Measurements from ENCODE around the gene NAT14. TPM values are rescaled to one million over a fixed set of nuclear protein-coding genes. Genes with fewer than 3 reads are reported as not detected.
A peak's percentile ranks its signal among the peaks of the same experiment; 100 is the strongest.

Gene NAT14
- total and polyA plus RNA-seq, 7 experiments from 2014 or later, result 1.7 to 12.8 (median 3.5) TPM

GRCh38 chr19:55472463-55472862 lies 12.5 kb upstream of the NAT14 start:
- ChIA-PET POLR2A (interaction anchor here (1.4 kb wide), 1 partner anchor 159 kb away, joined by 3 read pairs; no protein-coding TSS in a partner anchor), CTCF (no interaction called here)
- Histone ChIP-seq H3K27ac (ENCODE audit: low read depth, low read length) (no peak overlapping the region), H3K36me3 (ENCODE audit: control insufficient read depth in 2 of 3, insufficient read depth in 3 of 3, low read length in 3 of 3) (no peaks in the 10 kb centered on the region), H3K4me3 (ENCODE audit: low read length) (no peak overlapping the region), H3K27me3 (ENCODE audit: control insufficient read depth in 2 of 2, insufficient read depth in 2 of 2, low read length in 2 of 2) (no peaks in the 10 kb centered on the region), H3K4me1 (ENCODE audit: control insufficient read depth in 2 of 2, insufficient read depth in 2 of 2, low read length in 2 of 2) (peaks cover 7 to 10% of the 10 kb centered on the region in 2 donors), H3K9me3 (ENCODE audit: control insufficient read depth in 2 of 3, low read length in 3 of 3) (no peaks in the 10 kb centered on the region)
- H3K4me3 Mint-ChIP-seq, result no peak overlapping the region
- no peak overlapping the region for H3K27ac Mint-ChIP-seq
- peaks cover 0 to 13% (median 6%) of the 10 kb centered on the region in 7 donors for H3K4me1 Mint-ChIP-seq
- DNase-seq, result no peak
- no peaks in the 10 kb centered on the region for H3K27me3 Mint-ChIP-seq
- ATAC-seq, result no peak
- intact Hi-C loops (cut with micrococcal nuclease), result no loop called here
- no peaks in the 10 kb centered on the region for H3K36me3 Mint-ChIP-seq
- no peaks in the 10 kb centered on the region for H3K9me3 Mint-ChIP-seq

- DNase-seq (no peak), ATAC-seq (no peak)
- peaks cover 6 to 21% (median 12%) of the 10 kb centered on the region in 7 donors for H3K4me1 Mint-ChIP-seq
- H3K9me3 ChIP-seq (ENCODE audit: control insufficient read depth in 2 of 3, low read length in 3 of 3), result no peaks in the 10 kb centered on the region
- H3K36me3 Mint-ChIP-seq, result no peaks in the 10 kb centered on the region
- H3K4me3 Mint-ChIP-seq, result no peak overlapping the region
- peaks cover 14 to 15% of the 10 kb centered on the region in 2 donors for H3K4me1 ChIP-seq (ENCODE audit: control insufficient read depth in 2 of 2, insufficient read depth in 2 of 2, low read length in 2 of 2)
- H3K27me3 Mint-ChIP-seq, result no peaks in the 10 kb centered on the region
- H3K27ac Mint-ChIP-seq, result peak overlapping the region in 1 of 9 donors; percentile 10
- ChIA-PET POLR2A (interaction anchor here (1.4 kb wide), 1 partner anchor 158 kb away, joined by 3 read pairs; no protein-coding TSS in a partner anchor), CTCF (interaction anchor here (0.5 to 1.5 kb wide), 3 partner anchors 30 to 331 kb away, joined by 3 to 5 read pairs (median 4); no protein-coding TSS in a partner anchor)
- no peak overlapping the region for H3K27ac ChIP-seq (ENCODE audit: low read depth, low read length)
- H3K9me3 Mint-ChIP-seq, result no peaks in the 10 kb centered on the region
- no peaks in the 10 kb centered on the region for H3K27me3 ChIP-seq (ENCODE audit: control insufficient read depth in 2 of 2, insufficient read depth in 2 of 2, low read length in 2 of 2)
- no peak overlapping the region for H3K4me3 ChIP-seq (ENCODE audit: low read length)
- no peaks in the 10 kb centered on the region for H3K36me3 ChIP-seq (ENCODE audit: control insufficient read depth in 2 of 3, insufficient read depth in 3 of 3, low read length in 3 of 3)
- intact Hi-C loops (cut with micrococcal nuclease), result no loop called here
These were observed 11.6 kb upstream of the NAT14 start for GRCh38 chr19:55473225-55474012.

GRCh38 chr19:55474269-55475265 lies 10.4 kb upstream of the NAT14 start:
- POLR2A ChIA-PET, result interaction anchor here (0.9 to 3.5 kb wide), 4 partner anchors 10 to 173 kb away, joined by 3 to 29 read pairs (median 4); partner anchors contain the start of genes CCDC106, ISOC2, NAT14 and ZNF784
- H3K27ac Mint-ChIP-seq, result no peak overlapping the region
- H3K4me3 Mint-ChIP-seq, result peak overlapping the region in 3 of 10 donors; percentile 47 to 83 (median 47)

GRCh38 chr19:55476100-55476775 lies 8.8 kb upstream of the NAT14 start, which contains the start of gene ZNF628:
ZNF628 (plus strand) TSS chr19:55476617; CDS start chr19:55479911, 3,294 bp downstream.
- no peaks in the 10 kb centered on the region for H3K27me3 Mint-ChIP-seq
- peaks cover 0 to 2% (median 0%) of the 10 kb centered on the region in 11 donors for H3K9me3 Mint-ChIP-seq
- POLR2A ChIA-PET, result interaction anchor here (0.5 to 3.5 kb wide), 33 partner anchors 9 to 1028 kb away, joined by 3 to 29 read pairs (median 5); partner anchors contain the start of genes FIZ1, ISOC2, KMT5C and LENG8
- Histone ChIP-seq H3K4me1 (ENCODE audit: control insufficient read depth in 2 of 2, insufficient read depth in 2 of 2, low read length in 2 of 2) (peaks cover 14 to 15% of the 10 kb centered on the region in 2 donors), H3K4me3 (ENCODE audit: low read length) (peak within 1 kb of the TSS; percentile 96), H3K27ac (ENCODE audit: low read depth, low read length) (peak within 1 kb of the TSS; percentile 90), H3K27me3 (ENCODE audit: control insufficient read depth in 2 of 2, insufficient read depth in 2 of 2, low read length in 2 of 2) (no peaks in the 10 kb centered on the region), H3K9me3 (ENCODE audit: control insufficient read depth in 2 of 3, low read length in 3 of 3) (no peaks in the 10 kb centered on the region), H3K36me3 (ENCODE audit: control insufficient read depth in 2 of 3, insufficient read depth in 3 of 3, low read length in 3 of 3) (peaks cover 0 to 4% (median 0%) of the 10 kb centered on the region in 3 experiments)
- intact Hi-C loops (cut with micrococcal nuclease), result loop anchor here (1.0 to 5.0 kb wide), 19 partner anchors 9 to 1374 kb away; partner anchors contain the start of genes FIZ1 (in 2 of the 2), HSPBP1 (in 2 of the 2), ISOC2 (in 2 of the 2) and KMT5C (in 2 of the 2)
- peak within 1 kb of the TSS; percentile 81 to 95 (median 92) for H3K27ac Mint-ChIP-seq
- CTCF ChIA-PET, result interaction anchor here (0.7 to 1.9 kb wide), 5 partner anchors 16 to 130 kb away, joined by 3 to 9 read pairs (median 3); no protein-coding TSS in a partner anchor
- ATAC-seq, result peak; percentile 96
- H3K36me3 Mint-ChIP-seq, result peaks cover 0 to 8% (median 0%) of the 10 kb centered on the region in 5 donors
- DNase-seq, result peak; percentile 88 to 98 (median 96)
- peaks cover 15 to 41% (median 29%) of the 10 kb centered on the region in 7 donors for H3K4me1 Mint-ChIP-seq
- peak within 1 kb of the TSS; percentile 83 to 93 (median 90) for H3K4me3 Mint-ChIP-seq

More at GRCh38 chr19:55474269-55475265, 10.4 kb upstream of the NAT14 start:
- no peaks in the 10 kb centered on the region for H3K27me3 Mint-ChIP-seq
- H3K9me3 Mint-ChIP-seq, result no peaks in the 10 kb centered on the region
- peaks cover 0 to 6% (median 0%) of the 10 kb centered on the region in 5 donors for H3K36me3 Mint-ChIP-seq
- H3K9me3 ChIP-seq (ENCODE audit: control insufficient read depth in 2 of 3, low read length in 3 of 3), result no peaks in the 10 kb centered on the region
- intact Hi-C loops (cut with micrococcal nuclease), result loop anchor here (5.0 kb wide), 2 partner anchors 467 to 1012 kb away; partner anchors contain the start of gene LENG9 (in 1 of the 2)
- H3K4me1 ChIP-seq (ENCODE audit: control insufficient read depth in 2 of 2, insufficient read depth in 2 of 2, low read length in 2 of 2), result peaks cover 14 to 15% of the 10 kb centered on the region in 2 donors
- no peak overlapping the region for H3K4me3 ChIP-seq (ENCODE audit: low read length)
- no peaks in the 10 kb centered on the region for H3K36me3 ChIP-seq (ENCODE audit: control insufficient read depth in 2 of 3, insufficient read depth in 3 of 3, low read length in 3 of 3)
- DNase-seq (no peak), ATAC-seq (no peak)
- CTCF ChIA-PET, result interaction anchor here (1.4 to 1.9 kb wide), 3 partner anchors 29 to 158 kb away, joined by 4 to 9 read pairs (median 5); no protein-coding TSS in a partner anchor
- peaks cover 15 to 33% (median 24%) of the 10 kb centered on the region in 7 donors for H3K4me1 Mint-ChIP-seq
- H3K27ac ChIP-seq (ENCODE audit: low read depth, low read length), result no peak overlapping the region
- no peaks in the 10 kb centered on the region for H3K27me3 ChIP-seq (ENCODE audit: control insufficient read depth in 2 of 2, insufficient read depth in 2 of 2, low read length in 2 of 2)

GRCh38 chr19:55477905-55478304 lies 7.1 kb upstream of the NAT14 start:
- H3K4me3 Mint-ChIP-seq, result peak overlapping the region; percentile 32 to 93 (median 70)
- intact Hi-C loops (cut with micrococcal nuclease), result loop anchor here (2.0 to 5.0 kb wide), 6 partner anchors 147 to 1029 kb away; partner anchors contain the start of genes HSPBP1 (in 1 of the 2), LENG8 (in 1 of the 2), LENG9 (in 1 of the 2) and ZNF784 (in 1 of the 2)
- H3K27ac ChIP-seq (ENCODE audit: low read depth, low read length), result no peak overlapping the region
- no peak overlapping the region for H3K4me3 ChIP-seq (ENCODE audit: low read length)
- H3K4me1 ChIP-seq (ENCODE audit: control insufficient read depth in 2 of 2, insufficient read depth in 2 of 2, low read length in 2 of 2), result peaks cover 14 to 15% of the 10 kb centered on the region in 2 donors
- H3K36me3 ChIP-seq (ENCODE audit: control insufficient read depth in 2 of 3, insufficient read depth in 3 of 3, low read length in 3 of 3), result peaks cover 0 to 12% (median 0%) of the 10 kb centered on the region in 3 experiments
- H3K4me1 Mint-ChIP-seq, result peaks cover 15 to 41% (median 29%) of the 10 kb centered on the region in 7 donors
- H3K27ac Mint-ChIP-seq, result peak overlapping the region in 4 of 9 donors; percentile 13 to 77 (median 46)
- H3K9me3 Mint-ChIP-seq, result peaks cover 0 to 2% (median 0%) of the 10 kb centered on the region in 11 donors
- H3K36me3 Mint-ChIP-seq, result peaks cover 0 to 8% (median 0%) of the 10 kb centered on the region in 5 donors
- H3K27me3 Mint-ChIP-seq, result no peaks in the 10 kb centered on the region
- H3K9me3 ChIP-seq (ENCODE audit: control insufficient read depth in 2 of 3, low read length in 3 of 3), result no peaks in the 10 kb centered on the region
- ChIA-PET POLR2A (interaction anchor here (1.2 to 2.8 kb wide), 10 partner anchors 9 to 223 kb away, joined by 3 to 15 read pairs (median 10); partner anchors contain the start of genes FIZ1, KMT5C, UBE2S and ZNF524), CTCF (interaction anchor here (0.9 kb wide), 1 partner anchor 11 kb away, joined by 3 read pairs; no protein-coding TSS in a partner anchor)
- H3K27me3 ChIP-seq (ENCODE audit: control insufficient read depth in 2 of 2, insufficient read depth in 2 of 2, low read length in 2 of 2), result no peaks in the 10 kb centered on the region
- ATAC-seq (no peak), DNase-seq (no peak)

Measured in naive thymus-derived CD4-positive, alpha-beta T cell (primary cell).